NCI-H2196 treated with DMSO at 0.1 percent for 48 hours (cell line): ENCODE data around the gene USP20.
"Not testable (repeated sequence)": the region's sequence is repeated elsewhere in the genome, so short reads cannot be mapped to it uniquely, and the experiment has no call there.

Source experiments
- DNase-seq: peaks from one replicate; lab custom pipeline; 2025; ENCODE audit not compliant: unreplicated experiment; lab: John Stamatoyannopoulos, UW

Gene USP20

GRCh38 chr9:129835128-129835859, at the start of gene USP20, which contains the start of gene C9orf78:
Gene USP20 (plus strand): TSS chr9:129835458. CDS start chr9:129852556, 17,098 bp downstream.
Gene C9orf78 (minus strand): TSS chr9:129835275. CDS start chr9:129835221, 54 bp downstream.
- DNase-seq, result peak; percentile 93

DNA sequence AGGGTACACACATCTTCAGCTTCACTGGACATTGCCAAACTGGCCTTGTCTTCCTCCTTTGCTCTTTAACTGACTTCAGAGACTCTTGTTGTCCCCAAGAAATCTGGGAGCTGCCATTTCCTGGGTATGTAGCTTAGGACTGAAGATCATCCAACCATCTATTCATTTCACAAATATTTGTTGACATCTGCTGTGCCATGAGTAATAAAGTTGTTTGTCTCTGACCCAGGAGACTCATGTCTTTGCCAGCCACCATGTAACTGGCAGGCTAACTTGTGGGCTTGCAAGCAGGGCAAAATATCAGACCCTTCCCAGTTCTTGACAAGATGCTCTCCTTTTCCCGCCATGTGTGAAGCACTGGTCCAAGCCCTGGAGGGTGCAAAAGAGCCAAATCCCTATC, 49.4 kb upstream of the USP20 start:
- no peak for DNase-seq

DNA sequence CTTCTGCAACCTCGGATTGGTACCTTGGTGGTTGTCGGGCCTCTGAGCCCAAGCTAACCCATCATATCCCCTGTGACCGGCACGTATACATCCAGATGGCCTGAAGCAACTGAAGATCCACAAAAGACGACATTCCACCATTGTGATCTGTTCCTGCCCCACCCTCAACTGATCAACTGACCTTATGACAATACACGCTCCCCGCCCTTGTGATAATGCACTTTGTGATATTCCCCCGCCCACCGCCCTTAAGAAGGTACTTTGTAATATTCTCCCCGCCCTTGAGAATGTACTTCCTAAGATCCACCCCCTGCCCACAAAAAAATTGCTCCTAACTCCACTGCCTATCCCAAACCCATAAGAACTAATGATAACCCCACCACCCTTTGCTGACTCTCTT, 48.8 kb upstream of the USP20 start:
- no peak for DNase-seq

DNA sequence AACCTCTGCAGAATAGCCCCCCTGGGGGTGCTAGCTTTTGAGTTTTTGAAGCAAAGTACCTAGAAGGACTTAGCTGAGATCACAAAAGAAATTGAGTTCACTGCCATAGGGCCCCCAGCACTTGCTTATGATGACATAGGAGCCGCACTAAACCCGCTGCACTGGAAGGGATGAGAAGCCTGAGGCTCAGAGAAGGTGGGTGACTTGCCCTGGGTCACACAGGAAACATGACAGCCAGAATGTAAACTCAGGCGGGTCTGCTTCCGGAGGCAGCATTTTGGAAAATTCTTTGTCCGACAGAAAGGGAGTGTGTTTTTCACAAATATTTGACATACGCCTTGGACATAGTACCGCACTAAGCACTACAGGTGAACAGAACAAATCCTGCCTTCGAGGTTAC, 40.7 kb upstream of the USP20 start:
- no peak for DNase-seq

DNA sequence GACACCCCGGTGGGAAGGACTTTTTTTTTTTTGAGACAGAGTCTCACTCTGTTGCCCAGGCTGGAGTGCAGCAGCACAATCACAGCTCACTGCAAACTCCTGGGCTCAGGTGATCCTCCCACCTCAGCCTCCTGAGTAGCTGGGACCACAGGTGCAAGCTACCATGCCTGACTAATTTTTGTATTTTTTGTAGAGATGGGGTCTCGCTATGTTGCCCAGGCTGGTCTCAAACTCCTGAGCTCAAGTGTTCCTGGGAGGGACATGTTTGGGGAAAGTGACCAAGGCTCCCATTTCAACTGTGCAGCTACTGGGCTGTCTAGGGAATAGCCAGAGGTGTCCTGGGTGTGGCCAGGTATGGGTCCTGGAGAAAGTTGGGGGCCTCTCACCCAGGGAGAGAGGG, 39.2 kb upstream of the USP20 start:
- not testable (repeated sequence) for DNase-seq

- no peak for DNase-seq
These were observed 36.3 kb upstream of the USP20 start for GRCh38 chr9:129798973-129799372.

- DNase-seq, result no peak
These were observed 33.8 kb upstream of the USP20 start for GRCh38 chr9:129801504-129801903.

DNA sequence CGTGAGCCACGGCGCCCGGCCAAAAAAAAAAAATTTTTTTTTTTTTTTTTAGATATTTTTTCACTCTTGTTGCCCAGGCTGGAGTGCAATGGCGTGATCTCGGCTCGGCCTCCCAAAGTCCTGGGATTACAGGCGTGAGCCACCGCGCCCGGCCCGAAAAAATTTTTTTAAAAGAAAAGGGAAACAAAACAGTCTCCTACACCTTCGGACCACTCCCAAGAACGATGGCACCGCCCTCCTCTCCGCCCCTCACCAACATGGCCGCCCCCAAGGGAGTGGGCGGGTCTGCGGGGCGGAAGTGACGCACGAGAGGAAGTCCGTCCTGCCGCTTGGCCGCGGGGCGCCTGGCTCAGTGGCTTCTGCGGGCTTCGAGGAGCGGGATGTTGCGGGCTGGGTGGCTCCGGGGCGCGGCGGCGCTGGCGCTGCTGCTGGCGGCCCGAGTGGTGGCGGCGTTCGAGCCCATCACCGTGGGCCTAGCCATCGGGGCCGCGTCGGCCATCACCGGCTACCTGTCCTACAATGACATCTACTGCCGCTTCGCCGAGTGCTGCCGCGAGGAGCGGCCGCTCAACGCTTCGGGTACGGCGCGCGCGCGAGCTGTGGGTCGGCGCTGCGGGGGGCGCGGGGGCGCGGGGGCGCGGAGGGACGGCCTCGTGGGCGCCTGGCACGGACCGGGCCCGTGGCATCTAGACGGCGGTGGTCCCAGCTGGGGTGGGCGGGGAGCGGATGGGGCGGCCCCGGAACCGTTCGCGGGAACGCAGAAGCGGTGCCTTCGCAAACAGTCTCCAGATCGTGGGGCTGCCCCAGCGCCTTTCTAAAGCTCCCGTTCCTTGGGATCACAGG, 32.2 kb upstream of the USP20 start, which contains the start of gene TOR1B:
Gene TOR1B, plus strand, starts transcription at position 352 of the 843 bp plus-strand sequence. Its CDS starts 29 bp downstream, at position 381.
- peak; percentile 68 for DNase-seq

- DNase-seq, result no peak
These were observed 31.6 kb upstream of the USP20 start for GRCh38 chr9:129803676-129804060.

DNA sequence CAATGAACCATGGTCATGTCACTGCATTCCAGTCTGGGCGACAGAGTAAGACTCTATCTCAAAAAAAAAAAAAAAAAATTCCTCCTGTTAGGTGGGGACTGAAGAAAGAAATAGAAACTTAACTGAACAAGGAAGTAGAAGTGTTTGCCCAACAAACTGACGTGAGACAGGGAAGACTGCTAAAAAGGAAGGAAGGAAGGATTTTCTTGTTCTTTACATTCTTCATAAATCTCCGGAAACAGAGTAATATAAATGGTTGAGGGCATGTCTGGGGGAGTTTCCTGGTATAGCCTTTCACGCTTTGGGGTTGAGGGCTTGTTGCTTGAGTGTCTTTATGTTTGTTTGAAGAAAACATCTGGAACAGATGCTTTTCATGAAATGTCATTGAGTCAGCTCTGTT, 29.2 kb upstream of the USP20 start:
- DNase-seq, result no peak

DNA sequence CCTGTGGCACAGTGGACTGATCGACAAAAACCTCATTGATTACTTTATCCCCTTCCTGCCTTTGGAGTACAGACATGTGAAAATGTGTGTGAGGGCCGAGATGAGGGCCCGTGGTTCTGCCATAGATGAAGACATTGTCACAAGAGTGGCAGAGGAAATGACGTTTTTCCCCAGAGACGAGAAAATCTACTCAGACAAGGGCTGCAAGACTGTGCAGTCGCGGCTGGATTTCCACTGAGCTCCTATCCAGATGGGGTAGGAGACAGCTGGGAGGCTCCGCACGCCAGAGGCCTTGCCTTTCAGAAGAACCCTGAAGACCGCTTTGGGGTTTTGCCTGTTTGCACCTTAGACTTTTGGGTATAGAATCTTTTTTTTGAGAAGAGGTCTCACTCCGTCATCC, 25.9 kb upstream of the USP20 start:
- no peak for DNase-seq

DNA sequence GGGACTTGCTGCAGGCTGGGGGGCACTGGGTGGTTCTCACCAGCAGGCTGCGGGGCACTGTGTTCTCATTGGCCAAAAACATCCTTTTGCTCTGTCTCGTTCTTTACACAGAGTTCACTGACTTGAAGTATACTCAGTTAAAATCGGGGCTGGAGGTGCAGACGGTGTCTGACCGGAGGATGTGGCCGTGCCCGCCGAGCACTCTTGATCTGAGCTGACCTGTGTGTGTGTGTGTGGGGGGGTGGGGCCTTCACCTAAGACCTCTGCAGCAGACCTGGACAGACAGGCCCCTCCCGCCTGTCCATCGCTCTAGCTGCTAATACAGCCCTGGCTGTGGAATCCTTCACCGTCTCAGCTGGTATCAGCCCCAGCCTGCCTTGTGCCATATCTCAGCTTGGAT, 25.1 kb upstream of the USP20 start:
- DNase-seq, result no peak

- DNase-seq, result no peak
These were observed 24.5 kb upstream of the USP20 start for GRCh38 chr9:129810788-129811187.

- DNase-seq, result no peak
These were observed 23.3 kb upstream of the USP20 start for GRCh38 chr9:129811967-129812363.

DNA sequence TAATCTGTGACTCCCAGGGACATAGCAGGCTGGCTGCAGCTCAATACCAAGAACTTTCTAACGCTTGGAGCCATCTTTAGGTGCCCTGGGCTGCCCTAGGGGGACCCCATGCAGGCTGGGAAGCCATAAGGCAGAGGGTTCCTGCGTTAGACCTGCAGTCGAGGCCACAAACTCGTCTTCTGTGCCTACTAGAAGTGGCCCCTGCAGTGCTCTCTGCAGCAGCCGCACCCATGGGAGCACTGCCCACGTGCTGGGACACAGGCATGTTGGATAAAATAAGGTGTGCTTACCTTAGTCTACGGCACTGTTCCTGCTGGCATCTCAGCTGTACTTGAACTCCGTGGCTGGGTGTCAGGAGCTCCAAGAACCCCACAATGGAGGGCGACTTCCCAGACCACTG, 22.9 kb upstream of the USP20 start:
- no peak for DNase-seq

- DNase-seq, result no peak
These were observed 21.6 kb upstream of the USP20 start for GRCh38 chr9:129813661-129814060.

DNA sequence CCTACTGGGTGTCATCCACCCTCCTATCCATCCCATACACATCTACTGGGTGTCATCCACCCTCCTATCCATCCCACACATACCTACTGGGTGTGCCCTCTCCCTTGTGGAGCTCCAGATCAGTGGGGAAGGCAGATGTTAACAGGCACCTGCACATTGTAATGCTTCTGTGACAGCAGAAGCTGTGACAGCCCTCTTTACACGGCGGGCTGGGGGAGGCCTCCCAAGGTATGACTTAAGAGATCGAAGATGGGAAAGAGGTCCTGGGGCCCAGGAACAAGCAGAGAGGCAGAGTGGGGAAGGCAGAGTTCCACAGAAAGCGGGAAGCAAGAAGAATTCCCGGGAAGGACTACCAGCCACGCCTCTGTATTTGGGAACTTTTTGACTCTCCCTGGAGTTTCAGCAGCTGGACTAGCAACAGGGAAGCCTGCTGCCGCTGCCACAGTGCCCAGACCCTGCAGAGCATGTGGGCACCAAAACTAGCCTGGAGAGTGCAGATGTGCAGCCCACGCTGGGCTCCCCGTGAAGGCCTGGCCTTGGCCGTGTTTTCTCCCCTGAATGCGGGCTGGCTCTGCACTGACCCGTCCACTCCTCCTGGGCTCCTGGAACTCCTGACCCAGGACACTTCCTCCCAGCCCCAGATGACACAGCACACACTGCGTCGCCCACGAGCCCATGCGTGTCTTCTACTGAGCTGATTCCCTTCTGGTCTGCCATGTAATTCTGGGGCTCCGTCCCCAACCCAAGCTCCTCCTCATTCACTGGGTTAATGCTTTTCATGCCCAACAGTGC, 20.6 kb upstream of the USP20 start:
- no peak for DNase-seq

DNA sequence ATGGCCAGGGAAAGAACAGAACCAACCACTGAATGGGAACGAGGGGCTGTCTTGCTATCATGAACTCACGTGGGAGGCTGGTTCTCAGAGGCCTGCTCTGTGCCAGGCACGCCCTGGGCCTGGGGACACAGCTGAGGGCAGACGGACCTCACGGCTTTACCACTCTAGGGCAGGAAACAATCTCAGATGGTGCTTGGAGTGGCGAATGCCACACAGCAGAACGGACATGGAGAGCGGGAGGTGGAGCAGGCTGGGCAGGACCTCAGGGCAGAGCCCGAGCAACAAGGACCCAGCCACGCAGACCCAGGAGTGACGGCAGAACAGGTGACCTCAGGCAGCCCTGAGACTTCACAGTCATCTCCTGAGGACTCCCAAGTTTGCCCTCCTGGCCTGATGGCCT, 20.0 kb upstream of the USP20 start:
- DNase-seq, result no peak

DNA sequence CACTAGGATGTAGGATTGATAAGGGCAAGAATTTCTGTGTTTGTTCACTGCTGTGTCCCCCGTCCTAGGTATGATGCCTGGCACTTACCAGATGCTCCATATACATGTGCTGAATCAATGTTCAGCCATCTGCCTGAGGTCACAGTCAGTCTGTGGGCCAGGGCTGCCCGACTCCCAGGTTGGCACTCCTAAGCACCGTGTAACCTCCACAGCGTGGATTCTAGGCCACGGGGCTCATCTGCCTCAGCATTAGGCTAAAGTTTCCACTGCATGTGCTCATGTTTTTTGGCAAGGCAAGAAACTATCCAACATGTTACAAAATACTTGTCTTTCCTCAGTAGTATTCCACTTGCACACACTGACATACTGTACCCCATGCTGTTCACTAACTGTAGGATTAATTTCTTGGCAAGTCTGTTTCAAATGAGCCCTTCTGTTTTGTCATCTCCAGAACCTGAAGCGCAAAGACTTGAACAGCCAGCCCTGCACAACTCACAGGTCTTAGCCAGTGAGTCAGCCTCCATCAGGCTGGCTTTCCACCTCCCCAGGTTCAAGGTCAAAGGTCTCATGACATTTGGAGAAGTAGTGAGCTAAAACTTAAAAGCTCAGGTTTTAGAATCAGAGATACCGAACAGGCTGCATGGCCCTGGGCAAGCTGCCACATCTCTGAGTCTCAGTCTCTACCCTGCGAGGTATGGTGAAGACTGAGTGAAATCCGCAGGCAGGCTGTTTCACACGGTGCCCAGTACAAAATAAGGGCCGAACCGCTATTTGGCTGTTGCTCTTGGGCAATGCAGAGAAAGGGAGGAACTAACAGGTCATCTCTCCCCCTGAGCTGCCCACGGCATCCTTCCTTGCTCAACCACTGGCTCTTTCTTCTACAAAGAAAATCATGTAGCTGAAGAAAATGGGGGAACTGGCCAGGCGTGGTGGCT, 18.5 kb upstream of the USP20 start:
- no peak for DNase-seq

DNA sequence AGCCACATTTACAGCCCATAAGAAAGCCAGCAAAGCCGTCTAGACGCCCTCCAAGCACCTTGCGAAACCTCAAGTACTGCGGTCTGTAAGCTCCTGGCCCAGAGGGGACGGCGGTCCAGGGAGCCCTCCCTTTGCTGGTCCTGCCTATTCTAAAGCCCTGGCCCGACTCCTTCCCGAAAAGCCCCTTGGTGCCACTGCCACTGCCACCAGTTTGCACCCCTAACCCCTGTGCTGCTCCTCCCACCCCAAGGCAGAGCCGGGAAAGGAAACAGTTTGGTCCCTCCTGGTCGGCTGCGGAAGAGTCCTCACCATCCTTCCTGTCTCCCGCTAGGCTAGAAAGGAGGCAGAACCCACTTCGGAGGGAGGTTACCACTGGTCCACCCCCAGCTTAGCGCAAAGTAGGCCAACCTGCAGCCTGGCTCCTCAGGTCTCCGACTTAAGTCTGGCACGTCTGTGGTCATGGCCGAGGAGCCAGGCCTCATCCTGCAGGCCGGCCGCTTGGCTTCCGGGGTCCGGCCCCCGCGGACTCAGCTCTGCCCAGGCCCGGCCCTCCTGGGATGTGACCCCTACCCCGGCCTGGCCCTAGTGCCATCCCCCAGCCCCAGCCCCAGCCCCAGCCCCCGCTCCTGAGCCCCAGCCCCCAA, 12.2 kb upstream of the USP20 start:
- DNase-seq, result no peak
